Upper lobe of right lung (tissue), 1 donor: Measurements from ENCODE around the gene IFITM1. TPM values are rescaled to one million over a fixed set of nuclear protein-coding genes. Genes with fewer than 3 reads are reported as not detected.
"Not testable (repeated sequence)": the region's sequence is repeated elsewhere in the genome, so short reads cannot be mapped to it uniquely, and the experiment has no call there.

Source experiments
- ATAC-seq: fragments of 200-7000 bp; cut with Tn5 transposase; one replicate; pipeline ENCODE4 v1.9.1; 2020; ENCODE audit warnings: mild to moderate bottlenecking, moderate library complexity
- DNase-seq: peaks from one replicate; pipeline ENCODE4 v3.0.0-alpha.2; 2020
- H3K27ac ChIP-seq: fragments of 200-600 bp; one replicate; pipeline ENCODE4 v1.8.0; 2022
- H3K27me3 ChIP-seq: fragments of 200-600 bp; one replicate; pipeline ENCODE4 v1.8.0; 2022; ENCODE audit warnings: mild to moderate bottlenecking
- H3K36me3 ChIP-seq: fragments of 200-600 bp; one replicate; pipeline ENCODE4 v1.8.0; 2022
- H3K4me1 ChIP-seq: fragments of 200-600 bp; one replicate; pipeline ENCODE4 v1.8.0; 2022
- H3K4me3 ChIP-seq: fragments of 200-600 bp; one replicate; pipeline ENCODE4 v1.8.0; 2022; ENCODE audit warnings: mild to moderate bottlenecking
- H3K9me3 ChIP-seq: fragments of 200-600 bp; one replicate; pipeline ENCODE4 v1.8.0; 2022
- intact Hi-C: fragments of 100-400 bp; cut with DNase I; formaldehyde crosslinking; loops from one replicate; pipeline ENCODE4 v1.11.0; 2022
- total RNA-seq: library from RNA; stranded (reverse); fragmentation: NEBNext Ultra II Directional; extraction: Animal tissue kit (Norgen Biotek cat#: 25700); gene quantifications from one replicate; pipeline ENCODE4 v1.2.1, GENCODE V29; 2021
- TF ChIP-seq, protein P1 (sequence below): fragments of 200-600 bp; IDR thresholded peaks from one replicate; pipeline ENCODE4 v1.8.0; 2022; ENCODE audit warnings: antibody characterized with exemption
- donor health status: DM: no; HTN: yes; CAD: no; lungs with severe emphysema.

The IFITM1 gene
- total RNA-seq, 1 donor from 2014 or later: 128 TPM

DNA sequence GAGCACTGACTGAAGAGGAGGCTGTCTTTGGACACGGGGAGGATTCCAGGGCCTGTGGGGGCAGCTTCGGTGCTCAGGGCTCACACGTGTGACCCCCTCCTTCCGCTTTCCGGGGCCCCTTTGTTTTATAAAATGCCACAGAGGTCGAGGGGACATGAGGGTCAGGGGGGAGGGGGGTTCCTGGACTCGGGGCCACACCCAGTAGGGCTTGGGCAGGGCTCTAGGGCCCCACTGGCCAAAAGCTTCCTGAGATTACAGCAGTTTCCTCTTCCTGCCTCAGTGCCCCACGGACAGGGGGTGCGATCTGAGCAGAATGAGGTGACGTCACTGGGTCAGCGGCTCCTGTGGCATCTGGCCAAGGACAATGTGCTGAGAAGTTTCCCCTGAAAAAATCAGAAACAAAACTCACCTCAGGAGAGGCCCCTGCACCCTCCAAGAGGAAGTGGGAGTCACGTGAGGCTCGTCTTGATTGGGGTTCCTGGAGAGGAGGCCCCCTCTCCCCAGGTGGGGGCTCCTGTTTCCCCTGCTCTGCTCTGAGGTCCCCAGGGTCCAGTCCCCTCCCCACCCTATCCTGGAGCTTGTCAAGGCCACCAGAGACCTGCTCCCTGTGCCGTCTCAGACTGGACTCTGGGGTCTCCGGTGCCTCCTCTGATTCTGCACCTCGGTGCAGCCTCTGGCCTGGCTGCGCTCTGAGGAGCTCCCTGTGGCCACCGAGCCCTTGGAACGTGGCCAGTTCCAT, 13.2 kb downstream of the IFITM1 start:
- H3K4me3 ChIP-seq: peak overlapping the region; percentile 15

DNA sequence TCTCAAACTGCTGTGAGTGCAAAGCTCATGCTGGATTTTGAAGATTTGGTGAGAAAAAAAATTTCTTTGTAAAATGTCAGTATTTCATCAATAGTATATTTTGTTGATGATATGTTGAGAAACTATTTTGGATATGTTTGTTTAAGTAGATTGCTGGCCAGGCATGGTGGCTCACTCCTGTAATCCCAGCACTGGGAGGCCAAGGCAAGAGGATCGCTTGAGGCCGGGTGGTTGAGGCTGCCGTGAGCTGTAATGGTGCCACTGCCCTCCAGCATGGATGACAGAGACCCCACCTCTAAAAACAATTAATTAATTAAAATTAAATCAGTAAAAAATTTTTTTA, 13.7 kb downstream of the IFITM1 start:
- DNase-seq: no peak
- intact Hi-C loops: no loop called here
- TF ChIP-seq, protein P1, sequence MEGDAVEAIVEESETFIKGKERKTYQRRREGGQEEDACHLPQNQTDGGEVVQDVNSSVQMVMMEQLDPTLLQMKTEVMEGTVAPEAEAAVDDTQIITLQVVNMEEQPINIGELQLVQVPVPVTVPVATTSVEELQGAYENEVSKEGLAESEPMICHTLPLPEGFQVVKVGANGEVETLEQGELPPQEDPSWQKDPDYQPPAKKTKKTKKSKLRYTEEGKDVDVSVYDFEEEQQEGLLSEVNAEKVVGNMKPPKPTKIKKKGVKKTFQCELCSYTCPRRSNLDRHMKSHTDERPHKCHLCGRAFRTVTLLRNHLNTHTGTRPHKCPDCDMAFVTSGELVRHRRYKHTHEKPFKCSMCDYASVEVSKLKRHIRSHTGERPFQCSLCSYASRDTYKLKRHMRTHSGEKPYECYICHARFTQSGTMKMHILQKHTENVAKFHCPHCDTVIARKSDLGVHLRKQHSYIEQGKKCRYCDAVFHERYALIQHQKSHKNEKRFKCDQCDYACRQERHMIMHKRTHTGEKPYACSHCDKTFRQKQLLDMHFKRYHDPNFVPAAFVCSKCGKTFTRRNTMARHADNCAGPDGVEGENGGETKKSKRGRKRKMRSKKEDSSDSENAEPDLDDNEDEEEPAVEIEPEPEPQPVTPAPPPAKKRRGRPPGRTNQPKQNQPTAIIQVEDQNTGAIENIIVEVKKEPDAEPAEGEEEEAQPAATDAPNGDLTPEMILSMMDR: no peak
- peak overlapping the region; percentile 15 for H3K4me3 ChIP-seq
- ATAC-seq: no peak
- peak overlapping the region; percentile 87 for H3K27ac ChIP-seq
- peaks cover 43% of the 10 kb centered on the region for H3K4me1 ChIP-seq
- no peaks in the 10 kb centered on the region for H3K36me3 ChIP-seq
- no peaks in the 10 kb centered on the region for H3K9me3 ChIP-seq
- H3K27me3 ChIP-seq: no peaks in the 10 kb centered on the region

More for the DNA sequence above, 13.2 kb downstream of the IFITM1 start:
- peak overlapping the region; percentile 87 for H3K27ac ChIP-seq
- peak; percentile 83 for DNase-seq
- ATAC-seq: peak; percentile 90
- intact Hi-C loops: no loop called here
- H3K36me3 ChIP-seq: no peaks in the 10 kb centered on the region
- H3K9me3 ChIP-seq: no peaks in the 10 kb centered on the region
- TF ChIP-seq, protein P1: no peak
- no peaks in the 10 kb centered on the region for H3K27me3 ChIP-seq
- H3K4me1 ChIP-seq: peaks cover 43% of the 10 kb centered on the region

DNA sequence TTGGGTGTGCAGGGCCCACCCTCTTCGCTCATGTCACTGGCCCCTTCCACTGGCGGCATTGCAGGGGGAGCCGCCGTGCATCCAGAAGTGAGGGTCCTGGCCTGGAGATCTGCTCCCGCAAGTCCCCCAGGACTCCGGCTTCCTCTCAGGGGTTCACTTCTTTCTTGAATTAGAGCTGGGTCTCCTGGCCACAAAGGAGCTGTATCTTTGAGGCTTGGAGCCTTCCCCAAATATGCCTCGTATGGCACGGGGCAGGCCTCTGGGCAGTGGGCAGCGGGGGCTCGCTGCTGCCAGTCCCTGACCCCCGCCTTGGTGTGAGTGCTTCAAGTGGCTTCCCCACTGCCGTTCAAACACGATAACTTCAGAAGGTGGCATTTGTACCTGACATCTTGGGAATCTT, 14.2 kb downstream of the IFITM1 start:
- Histone ChIP-seq H3K27ac (peak overlapping the region; percentile 87), H3K9me3 (no peaks in the 10 kb centered on the region), H3K4me3 (no peak overlapping the region), H3K36me3 (no peaks in the 10 kb centered on the region), H3K4me1 (peaks cover 40% of the 10 kb centered on the region), H3K27me3 (no peaks in the 10 kb centered on the region)
- ATAC-seq: no peak
- intact Hi-C loops: no loop called here
- DNase-seq: peak; percentile 50
- TF ChIP-seq, protein P1: no peak

DNA sequence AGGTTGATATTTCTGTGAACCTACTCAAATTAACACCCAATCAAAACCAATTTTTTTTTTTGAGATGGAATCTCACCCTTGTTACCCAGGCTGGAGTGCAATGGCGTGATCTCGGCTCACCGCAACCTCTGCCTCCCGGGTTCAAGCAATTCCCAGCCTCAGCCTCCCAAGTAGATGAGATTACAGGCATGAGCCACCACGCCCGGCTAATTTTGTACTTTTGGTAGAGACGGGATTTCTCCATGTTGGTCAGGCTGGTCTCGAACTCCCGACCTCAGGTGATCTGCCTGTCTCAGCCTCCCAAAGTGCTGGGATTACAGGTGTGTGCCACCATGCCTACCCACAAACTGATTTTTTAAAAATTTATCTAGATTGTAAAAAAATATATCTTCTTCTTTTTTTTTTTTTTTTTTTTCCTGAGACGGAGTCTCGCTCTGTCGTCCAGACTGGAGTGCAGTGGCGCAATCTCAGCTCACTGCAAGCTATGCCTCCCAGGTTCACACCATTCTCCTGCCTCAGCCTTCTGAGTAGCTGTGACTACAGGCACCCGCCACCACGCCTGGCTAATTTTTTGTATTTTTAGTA, 14.8 kb downstream of the IFITM1 start:
- H3K36me3 ChIP-seq, H3K4me3 ChIP-seq, H3K27ac ChIP-seq, intact Hi-C loops, H3K27me3 ChIP-seq, H3K9me3 ChIP-seq, ATAC-seq: not testable (repeated sequence)
- peak; percentile 18 for DNase-seq
- H3K4me1 ChIP-seq: peaks cover 40% of the 10 kb centered on the region

DNA sequence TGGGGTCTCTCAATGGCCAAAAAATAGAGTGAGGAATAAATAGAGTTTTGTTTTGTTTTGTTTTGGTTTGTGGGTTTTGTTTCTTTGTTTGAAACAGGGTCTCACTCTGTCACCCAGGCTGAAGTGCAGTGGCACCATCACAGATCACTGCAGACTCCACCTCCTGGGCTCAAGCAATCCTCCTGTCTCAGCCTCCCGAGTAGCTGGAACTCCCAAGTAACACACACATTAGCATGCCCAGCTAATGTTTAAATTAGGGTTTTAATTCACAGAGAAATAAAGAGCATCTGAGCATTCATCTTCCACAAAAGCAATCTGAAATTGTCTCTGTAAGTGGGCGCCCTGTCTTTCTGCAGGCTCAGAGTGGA, 16.0 kb downstream of the IFITM1 start:
- H3K27ac ChIP-seq: no peak overlapping the region
- peaks cover 31% of the 10 kb centered on the region for H3K4me1 ChIP-seq
- DNase-seq: no peak
- H3K4me3 ChIP-seq: no peak overlapping the region
- H3K36me3 ChIP-seq: no peaks in the 10 kb centered on the region
- ATAC-seq: no peak
- H3K27me3 ChIP-seq: no peaks in the 10 kb centered on the region
- TF ChIP-seq, protein P1: no peak
- intact Hi-C loops: no loop called here
- no peaks in the 10 kb centered on the region for H3K9me3 ChIP-seq

DNA sequence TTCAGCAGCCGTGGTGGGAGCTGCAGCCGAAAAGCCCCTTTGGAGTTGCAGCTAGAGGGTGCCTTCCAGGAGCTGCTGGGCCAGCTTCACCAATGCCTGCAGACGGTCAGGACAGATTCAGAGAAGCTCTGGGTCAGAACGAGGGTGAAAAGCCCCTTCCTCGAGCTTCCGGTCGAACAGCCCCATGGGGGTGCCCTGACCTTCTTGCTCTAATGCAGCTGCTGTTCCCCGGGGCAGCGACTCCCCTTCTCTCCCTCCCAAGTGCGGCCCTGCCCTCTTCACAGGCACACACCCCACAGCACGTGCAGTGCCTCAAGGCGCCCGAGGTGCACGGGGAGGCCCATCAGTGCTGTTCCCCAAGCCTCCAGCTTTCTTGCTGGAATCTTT, 16.5 kb downstream of the IFITM1 start:
- Histone ChIP-seq H3K36me3 (no peaks in the 10 kb centered on the region), H3K27ac (no peak overlapping the region), H3K27me3 (no peaks in the 10 kb centered on the region), H3K4me1 (peaks cover 30% of the 10 kb centered on the region), H3K9me3 (no peaks in the 10 kb centered on the region), H3K4me3 (no peak overlapping the region)
- TF ChIP-seq, protein P1: no peak
- DNase-seq (peak; percentile 60), ATAC-seq (no peak)
- intact Hi-C loops: no loop called here
